ENCODE results near the gene SORT1. TPM values are rescaled to one million over a fixed set of nuclear protein-coding genes. Genes with fewer than 3 reads are reported as not detected.
A peak's percentile ranks its signal among the peaks of the same experiment; 100 is the strongest.

The SORT1 gene
- total and polyA plus RNA-seq, 2 of the 4 experiments (the other 2 are of a cell fraction), result 15.8 to 16.7 TPM

DNA sequence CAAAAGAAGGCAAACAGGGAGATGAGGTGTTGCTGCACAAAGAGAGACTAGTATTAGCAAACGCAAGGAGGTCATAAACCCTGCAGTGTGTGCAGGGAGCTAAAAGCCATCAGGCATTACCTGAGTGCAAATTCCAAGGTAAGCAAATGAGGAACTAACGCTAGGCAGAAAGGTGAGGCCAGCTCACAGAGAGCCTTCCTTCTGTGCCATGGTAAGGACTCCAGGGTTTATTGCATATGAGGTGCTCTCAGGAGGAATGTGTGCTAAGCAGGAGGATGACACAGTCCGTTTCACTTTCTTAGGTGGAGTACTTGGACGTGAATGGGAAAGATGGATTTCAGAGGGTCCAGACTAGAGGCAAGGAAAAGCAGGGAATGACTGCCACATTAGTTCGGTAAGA, 46.3 kb downstream of the SORT1 start:
- intact Hi-C loops (cut with micrococcal nuclease), result loop anchor here (5.0 kb wide), 1 partner anchor 39 kb away; no protein-coding TSS in a partner anchor

More for the DNA sequence above, 46.3 kb downstream of the SORT1 start:
- Histone ChIP-seq H3K4me3 (ENCODE audit: insufficient read depth, low read depth, low read length) (no peak overlapping the region), H3K4me2 (ENCODE audit: low read depth, low read length) (no peak overlapping the region), H4K8ac (ENCODE audit: low read depth in 2 of 2, low read length in 2 of 2) (no peak overlapping the region), H2BK120ac (ENCODE audit: low read depth, low read length) (no peak overlapping the region), H3K14ac (replicated peaks; ENCODE audit: low read depth, low read length) (no peak overlapping the region), H3K4ac (ENCODE audit: low read depth, low read length) (no peak overlapping the region), H3K36me3 (ENCODE audit: control insufficient read depth, insufficient read depth, low read length) (peaks cover 21% of the 10 kb centered on the region), H2BK20ac (ENCODE audit: low read depth, low read length) (no peak overlapping the region), H3K9me3 (ENCODE audit: control insufficient read depth, insufficient read depth, low read length) (no peaks in the 10 kb centered on the region), H3K23ac (ENCODE audit: low read depth, low read length) (no peak overlapping the region), H3K9me1 (ENCODE audit: insufficient read depth, low read length) (peaks cover 2% of the 10 kb centered on the region), H2AFZ (replicated peaks; ENCODE audit: low read length, poor library complexity) (no peak overlapping the region), H3K18ac (ENCODE audit: low read depth, low read length) (no peak overlapping the region), H3K79me1 (ENCODE audit: low read depth in 1 of 2, low read length in 2 of 2) (peaks cover 4 to 17% of the 10 kb centered on the region in 2 experiments; a peak in 3 of 4 replicates), H2BK15ac (ENCODE audit: low read depth, low read length) (no peak overlapping the region), H3K4me1 (ENCODE audit: control insufficient read depth, insufficient read depth, low read length) (peaks cover 3% of the 10 kb centered on the region; the same call in 1 of the 2 replicates), H4K91ac (ENCODE audit: insufficient read depth, low read depth, low read length) (no peak overlapping the region), H3K27ac (ENCODE audit: insufficient read depth, low read length) (no peak overlapping the region), H2BK5ac (ENCODE audit: low read depth, low read length, poor library complexity, severe bottlenecking) (no peak overlapping the region), H4K20me1 (ENCODE audit: insufficient read depth, low read length) (no peaks in the 10 kb centered on the region), H3K27me3 (ENCODE audit: control insufficient read depth, insufficient read depth, low read length) (no peaks in the 10 kb centered on the region), H3K9ac (ENCODE audit: low read depth, low read length) (no peak overlapping the region), H2AK9ac (replicated peaks; ENCODE audit: low read depth, low read length, poor library complexity) (peak overlapping the region; percentile 19), H2AK5ac (ENCODE audit: low read depth, low read length) (no peak overlapping the region), H4K5ac (ENCODE audit: low read depth, low read length) (no peak overlapping the region), H3K56ac (ENCODE audit: extremely low read depth, insufficient read depth, low read length) (no peak overlapping the region)
- in situ Hi-C loops (cut with MboI; ENCODE audit: low sequenced_read_pairs), result no loop called here
- BruUV-seq (replicated peaks), result no TSS peak
- dilution Hi-C loops (cut with HindIII; ENCODE audit: low sequenced_read_pairs, unreplicated experiment), result no loop called here
- POLR2A ChIA-PET (ENCODE audit: unreplicated experiment), result no interaction called here
- CTCF ChIA-PET, result interaction anchor here (0.6 kb wide), 1 partner anchor 159 kb away, joined by 4 read pairs; no protein-coding TSS in a partner anchor
- ATAC-seq (ENCODE audit: low read depth) (no peak), DNase-seq (no peak)
- TF ChIP-seq CHD1 (IDR thresholded peaks at IDR 0.05; ENCODE audit: low read depth, low read length) (no peak), RAD21 (IDR thresholded peaks at IDR 0.05; ENCODE audit: low read length) (no peak), CEBPB (IDR thresholded peaks at IDR 0.05; ENCODE audit: low read depth, low read length) (no peak), SMC3 (IDR thresholded peaks at IDR 0.05; ENCODE audit: low read depth, low read length) (no peak), RCOR1 (IDR thresholded peaks at IDR 0.05; ENCODE audit: insufficient replicate concordance, low read length) (no peak), POLR2A (IDR thresholded peaks at IDR 0.05; ENCODE audit: low read depth, low read length) (no peak), MAZ (IDR thresholded peaks at IDR 0.05; ENCODE audit: borderline replicate concordance, low read depth, low read length) (no peak), BHLHE40 (IDR thresholded peaks at IDR 0.05; ENCODE audit: low read depth, low read length) (no peak), RFX5 (IDR thresholded peaks at IDR 0.05; ENCODE audit: low read depth, low read length) (no peak), MXI1 (IDR thresholded peaks at IDR 0.05; ENCODE audit: borderline replicate concordance, low read depth, low read length) (no peak), FOS (IDR thresholded peaks at IDR 0.05; ENCODE audit: low read depth, low read length) (no peak), NFE2L2 (IDR thresholded peaks at IDR 0.05; ENCODE audit: low read depth, low read length) (no peak), MAFK (IDR thresholded peaks at IDR 0.05; ENCODE audit: low read depth, low read length) (no peak)
- TF ChIP-seq, protein P1, sequence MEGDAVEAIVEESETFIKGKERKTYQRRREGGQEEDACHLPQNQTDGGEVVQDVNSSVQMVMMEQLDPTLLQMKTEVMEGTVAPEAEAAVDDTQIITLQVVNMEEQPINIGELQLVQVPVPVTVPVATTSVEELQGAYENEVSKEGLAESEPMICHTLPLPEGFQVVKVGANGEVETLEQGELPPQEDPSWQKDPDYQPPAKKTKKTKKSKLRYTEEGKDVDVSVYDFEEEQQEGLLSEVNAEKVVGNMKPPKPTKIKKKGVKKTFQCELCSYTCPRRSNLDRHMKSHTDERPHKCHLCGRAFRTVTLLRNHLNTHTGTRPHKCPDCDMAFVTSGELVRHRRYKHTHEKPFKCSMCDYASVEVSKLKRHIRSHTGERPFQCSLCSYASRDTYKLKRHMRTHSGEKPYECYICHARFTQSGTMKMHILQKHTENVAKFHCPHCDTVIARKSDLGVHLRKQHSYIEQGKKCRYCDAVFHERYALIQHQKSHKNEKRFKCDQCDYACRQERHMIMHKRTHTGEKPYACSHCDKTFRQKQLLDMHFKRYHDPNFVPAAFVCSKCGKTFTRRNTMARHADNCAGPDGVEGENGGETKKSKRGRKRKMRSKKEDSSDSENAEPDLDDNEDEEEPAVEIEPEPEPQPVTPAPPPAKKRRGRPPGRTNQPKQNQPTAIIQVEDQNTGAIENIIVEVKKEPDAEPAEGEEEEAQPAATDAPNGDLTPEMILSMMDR (conservative IDR thresholded peaks at IDR 0.05; ENCODE audit: low read depth, low read length), result no peak
- TF ChIP-seq, protein P2, sequence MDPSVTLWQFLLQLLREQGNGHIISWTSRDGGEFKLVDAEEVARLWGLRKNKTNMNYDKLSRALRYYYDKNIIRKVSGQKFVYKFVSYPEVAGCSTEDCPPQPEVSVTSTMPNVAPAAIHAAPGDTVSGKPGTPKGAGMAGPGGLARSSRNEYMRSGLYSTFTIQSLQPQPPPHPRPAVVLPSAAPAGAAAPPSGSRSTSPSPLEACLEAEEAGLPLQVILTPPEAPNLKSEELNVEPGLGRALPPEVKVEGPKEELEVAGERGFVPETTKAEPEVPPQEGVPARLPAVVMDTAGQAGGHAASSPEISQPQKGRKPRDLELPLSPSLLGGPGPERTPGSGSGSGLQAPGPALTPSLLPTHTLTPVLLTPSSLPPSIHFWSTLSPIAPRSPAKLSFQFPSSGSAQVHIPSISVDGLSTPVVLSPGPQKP (IDR thresholded peaks at IDR 0.05; ENCODE audit: borderline replicate concordance, low read depth, low read length), result no peak
- TF ChIP-seq, protein P3, sequence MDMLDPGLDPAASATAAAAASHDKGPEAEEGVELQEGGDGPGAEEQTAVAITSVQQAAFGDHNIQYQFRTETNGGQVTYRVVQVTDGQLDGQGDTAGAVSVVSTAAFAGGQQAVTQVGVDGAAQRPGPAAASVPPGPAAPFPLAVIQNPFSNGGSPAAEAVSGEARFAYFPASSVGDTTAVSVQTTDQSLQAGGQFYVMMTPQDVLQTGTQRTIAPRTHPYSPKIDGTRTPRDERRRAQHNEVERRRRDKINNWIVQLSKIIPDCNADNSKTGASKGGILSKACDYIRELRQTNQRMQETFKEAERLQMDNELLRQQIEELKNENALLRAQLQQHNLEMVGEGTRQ (IDR thresholded peaks at IDR 0.05; ENCODE audit: low read depth, low read length), result no peak
- 96% methylated on average over 4 of the region's 5 CpGs; no CpG with 5 or more reads in 1 of the 2 experiments for WGBS, 2 experiments (ENCODE audit: extremely low coverage in 2 of 2, insufficient read length in 1 of 2)
